Measurements from ENCODE around the gene RFX8. TPM values are rescaled to one million over a fixed set of nuclear protein-coding genes. Genes with fewer than 3 reads are reported as not detected.

The RFX8 gene
- total and polyA plus RNA-seq, 2 of the 4 experiments (the other 2 are of a cell fraction): 2.9 to 5.3 TPM

DNA sequence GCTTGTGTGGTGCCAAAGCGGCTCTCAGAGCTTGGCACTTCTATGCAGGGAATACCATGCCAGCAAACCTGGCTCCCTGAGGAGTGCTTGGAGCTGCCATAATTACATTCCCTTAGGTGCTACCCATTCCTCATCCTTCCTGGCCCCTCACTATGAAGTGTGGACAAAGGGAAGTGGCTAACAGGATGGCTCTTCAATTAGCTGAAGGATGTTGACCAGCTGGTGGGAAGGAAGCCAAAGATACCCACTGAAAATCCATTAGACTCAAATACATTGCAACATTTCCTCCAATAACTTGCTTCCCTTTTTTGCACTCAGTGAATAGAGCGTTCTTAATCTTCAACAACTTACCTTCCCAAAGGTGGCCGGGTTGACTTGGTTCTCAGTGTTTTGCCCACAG, 8.5 kb downstream of the RFX8 start:
- H3K56ac ChIP-seq (ENCODE audit: extremely low read depth, insufficient read depth, low read length): no peak overlapping the region
- peak overlapping the region; percentile 40; the same call in 1 of the 2 replicates for H3K23ac ChIP-seq (ENCODE audit: low read depth, low read length)
- H3K4me2 ChIP-seq (ENCODE audit: low read depth, low read length): no peak overlapping the region
- H2BK15ac ChIP-seq (ENCODE audit: low read depth, low read length): peak overlapping the region; percentile 76; the same call in 1 of the 3 replicates
- H3K18ac ChIP-seq (ENCODE audit: low read depth, low read length): no peak overlapping the region
- no peaks in the 10 kb centered on the region for H3K9me3 ChIP-seq (ENCODE audit: control insufficient read depth, insufficient read depth, low read length)
- peak overlapping the region; percentile 4; the same call in 1 of the 2 replicates for H3K4ac ChIP-seq (ENCODE audit: low read depth, low read length)
- H2AFZ ChIP-seq (replicated peaks; ENCODE audit: low read length, poor library complexity): no peak overlapping the region
- no peak for DNase-seq
- intact Hi-C loops (cut with micrococcal nuclease): no loop called here
- peak overlapping the region; percentile 45; the same call in 1 of the 2 replicates for H2BK20ac ChIP-seq (ENCODE audit: low read depth, low read length)
- peaks cover 22% of the 10 kb centered on the region for H3K4me1 ChIP-seq (ENCODE audit: control insufficient read depth, insufficient read depth, low read length)
- peak overlapping the region; percentile 5; the same call in 1 of the 2 replicates for H3K14ac ChIP-seq (replicated peaks; ENCODE audit: low read depth, low read length)
- ChIA-PET POLR2A (ENCODE audit: unreplicated experiment) (no interaction called here), CTCF (no interaction called here)
- dilution Hi-C loops (cut with HindIII; ENCODE audit: low sequenced_read_pairs, unreplicated experiment): no loop called here
- H3K27me3 ChIP-seq (ENCODE audit: control insufficient read depth, insufficient read depth, low read length): no peaks in the 10 kb centered on the region
- H4K91ac ChIP-seq (ENCODE audit: insufficient read depth, low read depth, low read length): no peak overlapping the region; the same call in 1 of the 2 replicates
- H2BK120ac ChIP-seq (ENCODE audit: low read depth, low read length): peak overlapping the region; percentile 11
- in situ Hi-C loops (cut with MboI; ENCODE audit: low sequenced_read_pairs): no loop called here
- TF ChIP-seq, protein P1, sequence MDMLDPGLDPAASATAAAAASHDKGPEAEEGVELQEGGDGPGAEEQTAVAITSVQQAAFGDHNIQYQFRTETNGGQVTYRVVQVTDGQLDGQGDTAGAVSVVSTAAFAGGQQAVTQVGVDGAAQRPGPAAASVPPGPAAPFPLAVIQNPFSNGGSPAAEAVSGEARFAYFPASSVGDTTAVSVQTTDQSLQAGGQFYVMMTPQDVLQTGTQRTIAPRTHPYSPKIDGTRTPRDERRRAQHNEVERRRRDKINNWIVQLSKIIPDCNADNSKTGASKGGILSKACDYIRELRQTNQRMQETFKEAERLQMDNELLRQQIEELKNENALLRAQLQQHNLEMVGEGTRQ (IDR thresholded peaks at IDR 0.05; ENCODE audit: low read depth, low read length): no peak
- TF ChIP-seq SMC3 (IDR thresholded peaks at IDR 0.05; ENCODE audit: low read depth, low read length) (no peak), MXI1 (IDR thresholded peaks at IDR 0.05; ENCODE audit: borderline replicate concordance, low read depth, low read length) (no peak)
- H3K4me3 ChIP-seq (ENCODE audit: insufficient read depth, low read depth, low read length): no peak overlapping the region
- no peaks in the 10 kb centered on the region for H3K36me3 ChIP-seq (ENCODE audit: control insufficient read depth, insufficient read depth, low read length)
- H3K79me1 ChIP-seq (ENCODE audit: low read depth in 1 of 2, low read length in 2 of 2): peaks cover 39 to 73% of the 10 kb centered on the region in 2 experiments
- H2AK9ac ChIP-seq (replicated peaks; ENCODE audit: low read depth, low read length, poor library complexity): no peak overlapping the region
- 100% methylated on average over 1 of the region's 3 CpGs; no CpG with 5 or more reads in 1 of the 2 experiments for WGBS, 2 experiments (ENCODE audit: extremely low coverage in 2 of 2, insufficient read length in 1 of 2)
- no peak overlapping the region for H3K27ac ChIP-seq (ENCODE audit: insufficient read depth, low read length)
- peaks cover 39% of the 10 kb centered on the region for H3K9me1 ChIP-seq (ENCODE audit: insufficient read depth, low read length)
- no peak overlapping the region for H2BK5ac ChIP-seq (ENCODE audit: low read depth, low read length, poor library complexity, severe bottlenecking)
- H4K5ac ChIP-seq (ENCODE audit: low read depth, low read length): no peak overlapping the region
- H2AK5ac ChIP-seq (ENCODE audit: low read depth, low read length): peak overlapping the region; percentile 90; the same call in 1 of the 2 replicates
- BruUV-seq (replicated peaks): no TSS peak
- no peak overlapping the region; a peak in 1 of 4 replicates for H4K8ac ChIP-seq (ENCODE audit: low read depth in 2 of 2, low read length in 2 of 2)
- no peak for ATAC-seq (ENCODE audit: low read depth)
- no peak overlapping the region for H3K9ac ChIP-seq (ENCODE audit: low read depth, low read length)
- no peaks in the 10 kb centered on the region for H4K20me1 ChIP-seq (ENCODE audit: insufficient read depth, low read length)

Measured in IMR-90 (cell line).